Kidney (tissue), 2 donors: ENCODE measurements around the gene ZNF668. TPM values are rescaled to one million over a fixed set of nuclear protein-coding genes. Genes with fewer than 3 reads are reported as not detected.

Source experiments
- polyA plus RNA-seq: library from polyadenylated mRNA; stranded (reverse); fragments of 350-450 nt; fragmentation: Illumina TruSeq; extraction: RNeasy Lipid Tissue Mini Kit (QIAGEN cat#74804); gene quantifications from one replicate; pipeline ENCODE4 v1.2.3, GENCODE V29; 2014; ENCODE audit warnings: low read depth, low replicate concordance; ENCODE audit not compliant: insufficient read depth
- total RNA-seq: library from RNA; stranded (reverse); fragmentation: NEBNext Ultra II Directional; extraction: Animal tissue kit (Norgen Biotek cat#: 25700); gene quantifications from one replicate; pipeline ENCODE4 v1.2.1, GENCODE V29; 2021
- donor health status: DM: yes; HTN: yes; CAD: no.

Gene ZNF668
- total and polyA plus RNA-seq, 2 donors from 2014 or later: 5.4 to 6.4 TPM

Other genes with a start within 250 kb of the ZNF668 start
- gene BCL7C, start 180.2 kb downstream of the ZNF668 start, total RNA-seq: 40.0 TPM
- gene BCL7C, start 180.2 kb downstream of the ZNF668 start, polyA plus RNA-seq: 77.9 TPM
- gene CTF1, start 177.6 kb downstream of the ZNF668 start, total RNA-seq: 7.3 TPM
- gene CTF1, start 177.6 kb downstream of the ZNF668 start, polyA plus RNA-seq: 13.0 TPM
- 18.9 TPM for gene FBXL19, start 150.7 kb downstream of the ZNF668 start, total RNA-seq
- gene FBXL19, start 150.7 kb downstream of the ZNF668 start, polyA plus RNA-seq: 7.4 TPM
- gene ORAI3, start 125.2 kb downstream of the ZNF668 start, total RNA-seq: 23.1 TPM
- gene ORAI3, start 125.2 kb downstream of the ZNF668 start, polyA plus RNA-seq: 32.3 TPM
- gene SETD1A, start 116.5 kb downstream of the ZNF668 start, total RNA-seq: 18.8 TPM
- 4.8 TPM for gene SETD1A, start 116.5 kb downstream of the ZNF668 start, polyA plus RNA-seq
- 40.5 TPM for gene HSD3B7, start 89.0 kb downstream of the ZNF668 start, total RNA-seq
- gene HSD3B7, start 89.0 kb downstream of the ZNF668 start, polyA plus RNA-seq: 24.4 TPM
- gene STX1B, start 63.6 kb downstream of the ZNF668 start, total RNA-seq: 1.7 TPM
- 0.22 TPM for gene STX1B, start 63.6 kb downstream of the ZNF668 start, polyA plus RNA-seq
- 60.6 TPM for gene STX4, start 40.7 kb downstream of the ZNF668 start, total RNA-seq
- gene STX4, start 40.7 kb downstream of the ZNF668 start, polyA plus RNA-seq: 61.2 TPM
- gene ZNF646, start 182 bp upstream of the ZNF668 start, total RNA-seq: 20.5 TPM
- 2.9 TPM for gene ZNF646, start 182 bp upstream of the ZNF668 start, polyA plus RNA-seq
- 2.6 TPM for gene PRSS53, start 14.7 kb upstream of the ZNF668 start, total RNA-seq
- 0.99 TPM for gene PRSS53, start 14.7 kb upstream of the ZNF668 start, polyA plus RNA-seq
- gene VKORC1, start 20.6 kb upstream of the ZNF668 start, total RNA-seq: 84.7 TPM
- gene VKORC1, start 20.6 kb upstream of the ZNF668 start, polyA plus RNA-seq: 209 TPM
- gene BCKDK, start 34.1 kb upstream of the ZNF668 start, total RNA-seq: 47.6 TPM
- gene BCKDK, start 34.1 kb upstream of the ZNF668 start, polyA plus RNA-seq: 70.6 TPM
- gene KAT8, start 43.4 kb upstream of the ZNF668 start, total RNA-seq: 83.8 TPM
- 40.9 TPM for gene KAT8, start 43.4 kb upstream of the ZNF668 start, polyA plus RNA-seq
- gene PRSS8, start 61.5 kb upstream of the ZNF668 start, total RNA-seq: 64.6 TPM
- gene PRSS8, start 61.5 kb upstream of the ZNF668 start, polyA plus RNA-seq: 187 TPM
- 4.1 TPM for gene PRSS36, start 75.8 kb upstream of the ZNF668 start, total RNA-seq
- 1.7 TPM for gene PRSS36, start 75.8 kb upstream of the ZNF668 start, polyA plus RNA-seq
- gene FUS, start 105.9 kb upstream of the ZNF668 start, total RNA-seq: 333 TPM
- gene FUS, start 105.9 kb upstream of the ZNF668 start, polyA plus RNA-seq: 180 TPM
- 26.5 TPM for gene PYCARD, start 128.5 kb upstream of the ZNF668 start, total RNA-seq
- 14.8 TPM for gene PYCARD, start 128.5 kb upstream of the ZNF668 start, polyA plus RNA-seq
- gene TRIM72, start 139.9 kb upstream of the ZNF668 start, total RNA-seq: 0.06 TPM
- 0.11 TPM for gene TRIM72, start 139.9 kb upstream of the ZNF668 start, polyA plus RNA-seq
- gene PYDC1, start 142.9 kb upstream of the ZNF668 start, total RNA-seq: not detected
- not detected for gene PYDC1, start 142.9 kb upstream of the ZNF668 start, polyA plus RNA-seq
- gene ITGAM, start 185.7 kb upstream of the ZNF668 start, total RNA-seq: 18.9 TPM
- 1.2 TPM for gene ITGAM, start 185.7 kb upstream of the ZNF668 start, polyA plus RNA-seq